Osteoblast (primary cell): Measurements from ENCODE around the gene ARL2. TPM values are rescaled to one million over a fixed set of nuclear protein-coding genes. Genes with fewer than 3 reads are reported as not detected.
"Not testable (repeated sequence)": the region's sequence is repeated elsewhere in the genome, so short reads cannot be mapped to it uniquely, and the experiment has no call there.

Source experiments
- DNase-seq: peaks from one replicate; pipeline ENCODE4 v3.0.0; 2011; ENCODE audit warnings: low spot score, mixed read lengths; ENCODE audit not compliant: insufficient read length; ENCODE audit errors: missing footprints
- H2AFZ ChIP-seq: 2 replicates; pipeline ENCODE4 v1.6.0; 2011; ENCODE audit warnings: mild to moderate bottlenecking, low read length
- H3K27ac ChIP-seq: 2 replicates; pipeline ENCODE4 v1.5.1; 2011; ENCODE audit warnings: mild to moderate bottlenecking, low read depth, low read length, moderate library complexity
- H3K27me3 ChIP-seq: 2 replicates; pipeline ENCODE4 v1.6.0; 2012; ENCODE audit warnings: mild to moderate bottlenecking, control low read depth, inconsistent platforms, low read length, moderate library complexity; ENCODE audit not compliant: insufficient read depth
- H3K36me3 ChIP-seq: 2 replicates; pipeline ENCODE4 v1.5.1; 2011; ENCODE audit warnings: mild to moderate bottlenecking, low read length, control low read depth, moderate library complexity; ENCODE audit not compliant: insufficient read depth
- H3K4me1 ChIP-seq: 2 replicates; pipeline ENCODE4 v1.5.1; 2011; ENCODE audit warnings: mild to moderate bottlenecking, low read length, control low read depth, moderate library complexity; ENCODE audit not compliant: insufficient read depth
- H3K4me2 ChIP-seq: 2 replicates; pipeline ENCODE4 v1.6.0; 2011; ENCODE audit warnings: mild to moderate bottlenecking, low read length; ENCODE audit not compliant: insufficient read depth
- H3K4me3 ChIP-seq: fragments of 200-600 bp; sonication (generic); 3 replicates; pipeline ENCODE4 v1.5.1; 2012; ENCODE audit warnings: mild to moderate bottlenecking, low read length, inconsistent platforms; ENCODE audit not compliant: insufficient read depth
- H3K79me2 ChIP-seq: 2 replicates; pipeline ENCODE4 v1.6.0; 2012; ENCODE audit warnings: mild to moderate bottlenecking, low read length, control low read depth, inconsistent platforms; ENCODE audit not compliant: insufficient read depth
- H3K9me3 ChIP-seq: 2 replicates; pipeline ENCODE4 v1.5.1; 2011; ENCODE audit warnings: low read depth, low read length, control low read depth
- H4K20me1 ChIP-seq: 2 replicates; pipeline ENCODE4 v1.6.0; 2012; ENCODE audit warnings: mild to moderate bottlenecking, low read length, control low read depth; ENCODE audit not compliant: insufficient read depth
- total RNA-seq: library from RNA; depleted of rRNA; stranded (reverse); fragments of >200 nt; gene quantifications from 2 replicates; pipeline ENCODE4 v1.2.3, GENCODE V29; 2012
- TF ChIP-seq, protein P1 (sequence below): IDR thresholded peaks from 2 replicates; pipeline ENCODE4 v1.5.1; 2011; ENCODE audit warnings: mild to moderate bottlenecking, low read depth, low read length, moderate library complexity; ENCODE audit errors: extremely low read depth

ARL2 gene
- total RNA-seq, 1 donor = 78.5 TPM

DNA sequence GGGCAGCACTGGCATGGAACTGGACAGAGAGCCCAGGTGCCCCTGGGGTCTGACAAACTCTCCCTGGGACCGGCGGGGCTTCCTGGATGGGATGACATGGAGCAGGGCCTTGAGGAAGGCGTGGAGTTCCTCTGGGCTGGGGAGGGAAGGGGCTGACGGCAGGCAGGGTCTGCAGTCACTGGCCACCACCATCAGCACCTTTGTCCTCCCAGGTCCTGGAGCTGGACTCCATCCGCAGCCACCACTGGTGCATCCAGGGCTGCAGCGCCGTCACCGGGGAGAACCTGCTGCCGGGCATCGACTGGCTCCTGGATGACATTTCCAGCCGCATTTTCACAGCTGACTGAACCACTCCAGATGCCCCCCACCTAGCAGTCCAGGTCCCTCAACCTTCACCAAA, 7.5 kb downstream of the ARL2 start:
- H3K36me3 ChIP-seq = peaks cover 19% of the 10 kb centered on the region
- no peaks in the 10 kb centered on the region for H3K4me1 ChIP-seq
- TF ChIP-seq, protein P1, sequence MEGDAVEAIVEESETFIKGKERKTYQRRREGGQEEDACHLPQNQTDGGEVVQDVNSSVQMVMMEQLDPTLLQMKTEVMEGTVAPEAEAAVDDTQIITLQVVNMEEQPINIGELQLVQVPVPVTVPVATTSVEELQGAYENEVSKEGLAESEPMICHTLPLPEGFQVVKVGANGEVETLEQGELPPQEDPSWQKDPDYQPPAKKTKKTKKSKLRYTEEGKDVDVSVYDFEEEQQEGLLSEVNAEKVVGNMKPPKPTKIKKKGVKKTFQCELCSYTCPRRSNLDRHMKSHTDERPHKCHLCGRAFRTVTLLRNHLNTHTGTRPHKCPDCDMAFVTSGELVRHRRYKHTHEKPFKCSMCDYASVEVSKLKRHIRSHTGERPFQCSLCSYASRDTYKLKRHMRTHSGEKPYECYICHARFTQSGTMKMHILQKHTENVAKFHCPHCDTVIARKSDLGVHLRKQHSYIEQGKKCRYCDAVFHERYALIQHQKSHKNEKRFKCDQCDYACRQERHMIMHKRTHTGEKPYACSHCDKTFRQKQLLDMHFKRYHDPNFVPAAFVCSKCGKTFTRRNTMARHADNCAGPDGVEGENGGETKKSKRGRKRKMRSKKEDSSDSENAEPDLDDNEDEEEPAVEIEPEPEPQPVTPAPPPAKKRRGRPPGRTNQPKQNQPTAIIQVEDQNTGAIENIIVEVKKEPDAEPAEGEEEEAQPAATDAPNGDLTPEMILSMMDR = no peak
- no peak overlapping the region for H2AFZ ChIP-seq
- no peak overlapping the region for H3K4me2 ChIP-seq
- no peaks in the 10 kb centered on the region for H3K9me3 ChIP-seq
- no peak overlapping the region for H3K27ac ChIP-seq
- H3K79me2 ChIP-seq = peaks cover 4% of the 10 kb centered on the region
- H3K4me3 ChIP-seq = no peak overlapping the region
- DNase-seq = peak; percentile 44
- H3K27me3 ChIP-seq = no peaks in the 10 kb centered on the region
- no peaks in the 10 kb centered on the region for H4K20me1 ChIP-seq

DNA sequence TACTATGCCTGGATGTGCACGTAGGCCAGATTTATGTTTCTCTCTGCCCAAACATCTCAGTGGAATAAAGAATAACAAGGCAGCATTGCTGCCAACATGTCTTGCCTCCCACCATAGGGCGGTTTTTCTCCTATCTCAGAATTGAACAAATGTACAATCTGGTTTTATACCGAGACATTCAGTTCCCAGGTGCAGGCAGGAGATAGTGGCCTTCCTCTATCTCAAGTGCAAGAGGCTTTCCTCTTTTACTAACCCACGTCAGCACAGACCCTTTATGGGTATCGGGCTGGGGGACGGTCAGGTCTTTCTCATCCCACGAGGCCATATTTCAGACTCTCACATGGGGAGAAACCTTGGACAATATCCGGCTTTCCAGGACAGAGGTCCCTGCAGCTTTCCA, 9.5 kb downstream of the ARL2 start:
- H4K20me1 ChIP-seq, DNase-seq, H3K4me2 ChIP-seq: not testable (repeated sequence)

DNA sequence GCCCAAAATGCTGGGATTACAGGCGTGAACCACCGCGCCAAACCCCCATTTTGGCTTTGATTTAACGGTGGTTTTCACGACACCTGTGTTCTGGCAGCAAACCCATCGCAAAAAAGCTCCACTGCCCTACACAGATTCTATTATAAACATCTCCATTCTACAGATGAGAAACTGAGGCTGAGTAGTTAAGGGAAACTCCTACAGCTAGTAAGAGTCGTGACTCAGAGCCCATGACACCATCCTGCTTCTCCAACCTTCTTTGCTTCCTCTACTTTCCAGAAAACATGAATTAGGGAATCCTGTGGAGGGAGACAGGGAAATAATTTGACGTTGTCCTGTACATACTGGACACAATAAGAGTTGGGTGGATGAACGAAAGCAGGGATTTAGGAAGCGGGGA, 12.8 kb downstream of the ARL2 start:
- Histone ChIP-seq H3K4me3 (peak overlapping the region; percentile 74), H3K4me2 (peak overlapping the region; percentile 75), H3K9me3 (no peaks in the 10 kb centered on the region), H3K27me3 (no peaks in the 10 kb centered on the region), H2AFZ (peak overlapping the region; percentile 89), H4K20me1 (no peaks in the 10 kb centered on the region), H3K27ac (peak overlapping the region; percentile 4), H3K79me2 (no peaks in the 10 kb centered on the region), H3K36me3 (no peaks in the 10 kb centered on the region), H3K4me1 (peaks cover 13% of the 10 kb centered on the region)
- no peak for DNase-seq
- TF ChIP-seq, protein P1 = no peak

More for the DNA sequence above, 9.5 kb downstream of the ARL2 start:
- not testable (repeated sequence) for H3K27me3 ChIP-seq, H2AFZ ChIP-seq, H3K79me2 ChIP-seq, H3K9me3 ChIP-seq, H3K4me3 ChIP-seq, H3K27ac ChIP-seq
- Histone ChIP-seq H3K4me1 (peaks cover 12% of the 10 kb centered on the region), H3K36me3 (peaks cover 11% of the 10 kb centered on the region)

DNA sequence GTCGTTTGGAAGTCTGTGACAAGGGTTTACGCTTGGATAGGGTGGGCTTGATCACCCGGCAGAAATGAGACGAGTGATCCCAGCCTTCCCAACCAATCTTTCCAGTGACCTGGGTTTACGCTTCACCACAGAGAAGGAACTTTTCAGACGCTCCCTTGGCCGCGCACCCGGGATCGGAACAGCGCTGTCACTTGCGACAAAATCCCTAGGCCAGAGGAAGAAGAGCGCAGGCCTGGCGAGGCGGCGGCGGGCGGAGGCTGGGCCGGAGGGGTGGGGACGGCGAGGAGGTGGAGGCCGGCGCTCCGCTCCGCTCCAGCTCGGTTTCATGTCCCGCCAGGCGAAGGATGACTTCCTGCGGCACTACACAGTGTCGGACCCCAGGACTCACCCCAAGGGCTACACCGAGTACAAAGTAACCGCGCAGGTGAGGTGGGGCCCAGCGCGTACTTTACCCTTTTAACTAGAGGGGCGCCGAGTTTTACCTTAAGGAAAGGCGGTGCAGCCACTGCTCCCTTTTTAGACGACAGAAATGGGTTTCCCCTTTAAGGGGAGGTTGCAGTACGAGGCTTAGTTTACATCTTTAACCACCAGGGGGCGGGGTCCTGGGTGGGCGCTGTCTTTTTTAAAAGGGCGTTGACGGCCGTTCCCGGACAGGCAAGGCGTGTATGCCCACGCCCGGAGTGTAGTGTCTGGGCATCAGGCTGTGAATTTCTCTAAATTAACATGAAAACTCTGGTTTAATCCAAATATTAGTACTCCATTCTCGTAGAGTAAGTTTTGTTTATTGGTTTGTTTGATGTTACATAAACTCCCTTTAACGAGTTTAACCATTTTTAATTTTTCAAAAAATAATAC, 13.5 kb downstream of the ARL2 start, which contains the start of gene SNX15:
SNX15 (plus strand) TSS at position 227 of the 855 bp plus-strand sequence; CDS start at position 326, 99 bp downstream.
- Histone ChIP-seq H3K36me3 (no peaks in the 10 kb centered on the region), H3K9me3 (no peaks in the 10 kb centered on the region), H3K27me3 (no peaks in the 10 kb centered on the region), H3K4me2 (peak within 1 kb of the TSS; percentile 75), H4K20me1 (no peaks in the 10 kb centered on the region), H3K4me3 (peak within 1 kb of the TSS; percentile 74), H3K4me1 (peaks cover 13% of the 10 kb centered on the region), H2AFZ (peak within 1 kb of the TSS; percentile 89), H3K79me2 (no peaks in the 10 kb centered on the region), H3K27ac (peak within 1 kb of the TSS; percentile 9)
- peak; percentile 98 for DNase-seq
- TF ChIP-seq, protein P1 = peak; percentile 60
